ENCODE data around the gene SLC5A4. TPM values are rescaled to one million over a fixed set of nuclear protein-coding genes. Genes with fewer than 3 reads are reported as not detected.

SLC5A4 gene
- total and polyA plus RNA-seq, 2 of the 4 experiments (the other 2 are of a cell fraction), result 0.10 to 0.18 TPM

GRCh38 chr22:32267011-32267410 lies 11.9 kb upstream of the SLC5A4 start:
- intact Hi-C loops (cut with micrococcal nuclease) (loop anchor here (5.0 to 10.0 kb wide), 2 partner anchors 165 to 602 kb away; partner anchors contain the start of gene PISD), dilution Hi-C loops (cut with HindIII; ENCODE audit: low sequenced_read_pairs, unreplicated experiment) (no loop called here), in situ Hi-C loops (cut with MboI; ENCODE audit: low sequenced_read_pairs) (loop anchor here (5.0 kb wide), 1 partner anchor 290 kb away; no protein-coding TSS in a partner anchor)
- Histone ChIP-seq H3K36me3 (ENCODE audit: control insufficient read depth, insufficient read depth, low read length) (no peaks in the 10 kb centered on the region), H2AK9ac (replicated peaks; ENCODE audit: low read depth, low read length, poor library complexity) (no peak overlapping the region), H3K4ac (ENCODE audit: low read depth, low read length) (no peak overlapping the region), H3K14ac (replicated peaks; ENCODE audit: low read depth, low read length) (no peak overlapping the region), H3K56ac (ENCODE audit: extremely low read depth, insufficient read depth, low read length) (no peak overlapping the region), H3K27ac (ENCODE audit: insufficient read depth, low read length) (no peak overlapping the region), H2BK5ac (ENCODE audit: low read depth, low read length, poor library complexity, severe bottlenecking) (no peak overlapping the region), H4K5ac (ENCODE audit: low read depth, low read length) (no peak overlapping the region), H3K79me1 (ENCODE audit: low read depth in 1 of 2, low read length in 2 of 2) (no peaks in the 10 kb centered on the region), H3K9me1 (ENCODE audit: insufficient read depth, low read length) (no peaks in the 10 kb centered on the region), H4K91ac (ENCODE audit: insufficient read depth, low read depth, low read length) (no peak overlapping the region), H3K9me3 (ENCODE audit: control insufficient read depth, insufficient read depth, low read length) (no peaks in the 10 kb centered on the region), H3K23ac (ENCODE audit: low read depth, low read length) (no peak overlapping the region), H4K20me1 (ENCODE audit: insufficient read depth, low read length) (no peaks in the 10 kb centered on the region), H2BK20ac (ENCODE audit: low read depth, low read length) (no peak overlapping the region), H4K8ac (ENCODE audit: low read depth in 2 of 2, low read length in 2 of 2) (no peak overlapping the region), H3K4me2 (ENCODE audit: low read depth, low read length) (no peak overlapping the region), H3K18ac (ENCODE audit: low read depth, low read length) (no peak overlapping the region), H3K27me3 (ENCODE audit: control insufficient read depth, insufficient read depth, low read length) (no peaks in the 10 kb centered on the region; the same call in 1 of the 2 replicates), H3K4me3 (ENCODE audit: insufficient read depth, low read depth, low read length) (no peak overlapping the region), H3K9ac (ENCODE audit: low read depth, low read length) (no peak overlapping the region), H3K4me1 (ENCODE audit: control insufficient read depth, insufficient read depth, low read length) (no peaks in the 10 kb centered on the region), H2BK120ac (ENCODE audit: low read depth, low read length) (no peak overlapping the region), H2AFZ (replicated peaks; ENCODE audit: low read length, poor library complexity) (no peak overlapping the region), H2AK5ac (ENCODE audit: low read depth, low read length) (no peak overlapping the region), H2BK15ac (ENCODE audit: low read depth, low read length) (no peak overlapping the region)
- no TSS peak for BruUV-seq (replicated peaks)
- ChIA-PET POLR2A (ENCODE audit: unreplicated experiment) (no interaction called here), CTCF (interaction anchor here (0.9 to 1.2 kb wide), 3 partner anchors 23 to 297 kb away, joined by 3 read pairs; no protein-coding TSS in a partner anchor)
- TF ChIP-seq RFX5 (IDR thresholded peaks at IDR 0.05; ENCODE audit: low read depth, low read length) (no peak), RAD21 (IDR thresholded peaks at IDR 0.05; ENCODE audit: low read length) (no peak), CHD1 (IDR thresholded peaks at IDR 0.05; ENCODE audit: low read depth, low read length) (no peak), POLR2A (IDR thresholded peaks at IDR 0.05; ENCODE audit: low read depth, low read length) (no peak), SMC3 (IDR thresholded peaks at IDR 0.05; ENCODE audit: low read depth, low read length) (no peak), MAZ (IDR thresholded peaks at IDR 0.05; ENCODE audit: borderline replicate concordance, low read depth, low read length) (no peak), NFE2L2 (IDR thresholded peaks at IDR 0.05; ENCODE audit: low read depth, low read length) (no peak), FOS (IDR thresholded peaks at IDR 0.05; ENCODE audit: low read depth, low read length) (no peak), BHLHE40 (IDR thresholded peaks at IDR 0.05; ENCODE audit: low read depth, low read length) (no peak), MXI1 (IDR thresholded peaks at IDR 0.05; ENCODE audit: borderline replicate concordance, low read depth, low read length) (no peak), CEBPB (IDR thresholded peaks at IDR 0.05; ENCODE audit: low read depth, low read length) (no peak), MAFK (IDR thresholded peaks at IDR 0.05; ENCODE audit: low read depth, low read length) (no peak), RCOR1 (IDR thresholded peaks at IDR 0.05; ENCODE audit: insufficient replicate concordance, low read length) (no peak)
- TF ChIP-seq, protein P1, sequence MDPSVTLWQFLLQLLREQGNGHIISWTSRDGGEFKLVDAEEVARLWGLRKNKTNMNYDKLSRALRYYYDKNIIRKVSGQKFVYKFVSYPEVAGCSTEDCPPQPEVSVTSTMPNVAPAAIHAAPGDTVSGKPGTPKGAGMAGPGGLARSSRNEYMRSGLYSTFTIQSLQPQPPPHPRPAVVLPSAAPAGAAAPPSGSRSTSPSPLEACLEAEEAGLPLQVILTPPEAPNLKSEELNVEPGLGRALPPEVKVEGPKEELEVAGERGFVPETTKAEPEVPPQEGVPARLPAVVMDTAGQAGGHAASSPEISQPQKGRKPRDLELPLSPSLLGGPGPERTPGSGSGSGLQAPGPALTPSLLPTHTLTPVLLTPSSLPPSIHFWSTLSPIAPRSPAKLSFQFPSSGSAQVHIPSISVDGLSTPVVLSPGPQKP (IDR thresholded peaks at IDR 0.05; ENCODE audit: borderline replicate concordance, low read depth, low read length), result no peak
- TF ChIP-seq, protein P2, sequence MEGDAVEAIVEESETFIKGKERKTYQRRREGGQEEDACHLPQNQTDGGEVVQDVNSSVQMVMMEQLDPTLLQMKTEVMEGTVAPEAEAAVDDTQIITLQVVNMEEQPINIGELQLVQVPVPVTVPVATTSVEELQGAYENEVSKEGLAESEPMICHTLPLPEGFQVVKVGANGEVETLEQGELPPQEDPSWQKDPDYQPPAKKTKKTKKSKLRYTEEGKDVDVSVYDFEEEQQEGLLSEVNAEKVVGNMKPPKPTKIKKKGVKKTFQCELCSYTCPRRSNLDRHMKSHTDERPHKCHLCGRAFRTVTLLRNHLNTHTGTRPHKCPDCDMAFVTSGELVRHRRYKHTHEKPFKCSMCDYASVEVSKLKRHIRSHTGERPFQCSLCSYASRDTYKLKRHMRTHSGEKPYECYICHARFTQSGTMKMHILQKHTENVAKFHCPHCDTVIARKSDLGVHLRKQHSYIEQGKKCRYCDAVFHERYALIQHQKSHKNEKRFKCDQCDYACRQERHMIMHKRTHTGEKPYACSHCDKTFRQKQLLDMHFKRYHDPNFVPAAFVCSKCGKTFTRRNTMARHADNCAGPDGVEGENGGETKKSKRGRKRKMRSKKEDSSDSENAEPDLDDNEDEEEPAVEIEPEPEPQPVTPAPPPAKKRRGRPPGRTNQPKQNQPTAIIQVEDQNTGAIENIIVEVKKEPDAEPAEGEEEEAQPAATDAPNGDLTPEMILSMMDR (conservative IDR thresholded peaks at IDR 0.05; ENCODE audit: low read depth, low read length), result no peak
- TF ChIP-seq, protein P3, sequence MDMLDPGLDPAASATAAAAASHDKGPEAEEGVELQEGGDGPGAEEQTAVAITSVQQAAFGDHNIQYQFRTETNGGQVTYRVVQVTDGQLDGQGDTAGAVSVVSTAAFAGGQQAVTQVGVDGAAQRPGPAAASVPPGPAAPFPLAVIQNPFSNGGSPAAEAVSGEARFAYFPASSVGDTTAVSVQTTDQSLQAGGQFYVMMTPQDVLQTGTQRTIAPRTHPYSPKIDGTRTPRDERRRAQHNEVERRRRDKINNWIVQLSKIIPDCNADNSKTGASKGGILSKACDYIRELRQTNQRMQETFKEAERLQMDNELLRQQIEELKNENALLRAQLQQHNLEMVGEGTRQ (IDR thresholded peaks at IDR 0.05; ENCODE audit: low read depth, low read length), result no peak
- no CpG with 5 or more reads among the region's 3 CpGs for WGBS, 2 experiments (ENCODE audit: extremely low coverage in 2 of 2, insufficient read length in 1 of 2)
- ATAC-seq (ENCODE audit: low read depth), result no peak
- no peak for DNase-seq

All from IMR-90 (cell line).